Left lung (tissue), 10 donors: ENCODE measurements around the gene PDE6C. TPM values are rescaled to one million over a fixed set of nuclear protein-coding genes. Genes with fewer than 3 reads are reported as not detected.

ENCODE experiments used
- ATAC-seq: fragments of 200-7000 bp; cut with Tn5 transposase; one replicate; pipeline ENCODE4 v1.9.1; 2020; ENCODE audit warnings: moderate library complexity
- DNase-seq, 4 donors: peaks; one replicate each; pipeline ENCODE4 v3.0.0-alpha.2; 2013 to 2020
- H3K27ac ChIP-seq, 2 donors: fragments of 200-600 bp; sonication (generic) in 1 of 2; one replicate each; pipeline versions ENCODE4 v1.5.0 to v1.8.0; 2020 to 2021
- H3K27me3 ChIP-seq, 2 donors: fragments of 200-600 bp; sonication (generic) in 1 of 2; one replicate each; pipeline versions ENCODE4 v1.5.0 to v1.8.0; 2020 to 2021
- H3K36me3 ChIP-seq, 2 donors: fragments of 200-600 bp; sonication (generic) in 1 of 2; one replicate each; pipeline versions ENCODE4 v1.5.0 to v1.8.0; 2020 to 2021
- H3K4me1 ChIP-seq, 2 donors: fragments of 200-600 bp; one replicate each; pipeline ENCODE4 v1.8.0; 2021
- H3K4me3 ChIP-seq, 2 donors: fragments of 200-600 bp; sonication (generic) in 1 of 2; one replicate each; pipeline versions ENCODE4 v1.5.0 to v1.8.0; 2020 to 2021; ENCODE audit warnings: mild to moderate bottlenecking in 1 of 2
- H3K9me3 ChIP-seq, 2 donors: fragments of 200-600 bp; sonication (generic) in 1 of 2; one replicate each; pipeline versions ENCODE4 v1.5.0 to v1.8.0; 2020 to 2021
- intact Hi-C, 2 donors: fragments of 100-400 bp; cut with DNase I; formaldehyde crosslinking; loops; one replicate each; pipeline versions ENCODE4 v1.11.2 to v1.14.2; 2022
- polyA plus RNA-seq, 6 donors: library from polyadenylated mRNA; unstranded; fragments of 120-200 nt; gene quantifications; one replicate each; pipeline ENCODE4 v1.2.1, GENCODE V29; 2013; ENCODE audit not compliant: insufficient read length in 6 of 6
- total RNA-seq, 2 donors: library from RNA; stranded (reverse); fragmentation: NEBNext Ultra II Directional; extraction: Animal tissue kit (Norgen Biotek cat#: 25700); gene quantifications; one replicate each; pipeline ENCODE4 v1.2.1, GENCODE V29; 2021
- TF ChIP-seq, protein P1 (sequence below), 2 donors: fragments of 200-600 bp; sonication (generic) in 1 of 2; IDR thresholded peaks; one replicate each; pipeline versions ENCODE4 v1.5.0 to v1.8.0; 2021; ENCODE audit warnings: antibody characterized with exemption in 2 of 2
- donor health status: DM: no; HTN: yes; CAD: no.
- donor health status: DM: no; HTN: no; CAD: no.

PDE6C gene
- total and polyA plus RNA-seq, 8 donors, result 1.3 to 1.9 (median 1.6) TPM; not detected in 2

DNA sequence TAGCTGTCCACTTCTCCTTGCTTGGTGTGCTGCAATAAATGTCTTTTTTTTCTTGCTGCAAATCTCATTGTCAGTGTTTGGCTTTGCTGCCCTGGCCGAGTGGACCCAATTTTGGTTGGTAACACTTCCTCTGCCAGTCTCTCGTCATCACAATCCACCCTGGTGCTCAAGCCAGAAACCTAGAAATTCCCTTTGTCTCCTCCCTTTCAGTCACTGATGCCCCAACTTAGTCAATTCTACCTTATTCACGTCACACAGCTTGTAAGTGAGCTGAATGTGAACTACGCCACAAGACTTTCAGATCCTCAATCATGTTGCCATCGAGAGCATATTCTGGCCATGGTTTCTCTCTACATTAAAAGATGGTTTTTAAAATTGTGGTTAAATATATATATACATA is 103.0 kb downstream of the PDE6C start:
- Histone ChIP-seq H3K27ac (no peak overlapping the region), H3K4me3 (no peak overlapping the region), H3K27me3 (no peaks in the 10 kb centered on the region), H3K36me3 (no peaks in the 10 kb centered on the region), H3K4me1 (no peaks in the 10 kb centered on the region), H3K9me3 (no peaks in the 10 kb centered on the region)
- ATAC-seq (no peak), DNase-seq (no peak)
- TF ChIP-seq, protein P1, sequence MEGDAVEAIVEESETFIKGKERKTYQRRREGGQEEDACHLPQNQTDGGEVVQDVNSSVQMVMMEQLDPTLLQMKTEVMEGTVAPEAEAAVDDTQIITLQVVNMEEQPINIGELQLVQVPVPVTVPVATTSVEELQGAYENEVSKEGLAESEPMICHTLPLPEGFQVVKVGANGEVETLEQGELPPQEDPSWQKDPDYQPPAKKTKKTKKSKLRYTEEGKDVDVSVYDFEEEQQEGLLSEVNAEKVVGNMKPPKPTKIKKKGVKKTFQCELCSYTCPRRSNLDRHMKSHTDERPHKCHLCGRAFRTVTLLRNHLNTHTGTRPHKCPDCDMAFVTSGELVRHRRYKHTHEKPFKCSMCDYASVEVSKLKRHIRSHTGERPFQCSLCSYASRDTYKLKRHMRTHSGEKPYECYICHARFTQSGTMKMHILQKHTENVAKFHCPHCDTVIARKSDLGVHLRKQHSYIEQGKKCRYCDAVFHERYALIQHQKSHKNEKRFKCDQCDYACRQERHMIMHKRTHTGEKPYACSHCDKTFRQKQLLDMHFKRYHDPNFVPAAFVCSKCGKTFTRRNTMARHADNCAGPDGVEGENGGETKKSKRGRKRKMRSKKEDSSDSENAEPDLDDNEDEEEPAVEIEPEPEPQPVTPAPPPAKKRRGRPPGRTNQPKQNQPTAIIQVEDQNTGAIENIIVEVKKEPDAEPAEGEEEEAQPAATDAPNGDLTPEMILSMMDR (IDR thresholded peaks at IDR 0.05), result no peak
- intact Hi-C loops, result no loop called here

Other genes starting within 250 kb of the PDE6C start
- 100 to 1,000 TPM; 241 to 295 TPM for gene MYOF, start 130.2 kb upstream of the PDE6C start, total RNA-seq
- gene MYOF, start 130.2 kb upstream of the PDE6C start, polyA plus RNA-seq, result 10 to 100 TPM; 54.9 to 69.4 (median 61.5) TPM
- 1 to 10 TPM; 3.4 to 9.5 TPM for gene CEP55, start 115.9 kb upstream of the PDE6C start, total RNA-seq
- gene CEP55, start 115.9 kb upstream of the PDE6C start, polyA plus RNA-seq, result 10 to 100 TPM; 11.1 to 31.3 (median 15.0) TPM
- gene FFAR4, start 45.9 kb upstream of the PDE6C start, total RNA-seq, result 1 to 10 TPM; 2.1 to 4.0 TPM
- under 1 TPM; 0.07 to 0.24 (median 0.16) TPM for gene FFAR4, start 45.9 kb upstream of the PDE6C start, polyA plus RNA-seq
- gene RBP4, start 11.3 kb upstream of the PDE6C start, total RNA-seq, result 10 to 100 TPM; 13.8 to 18.4 TPM
- gene RBP4, start 11.3 kb upstream of the PDE6C start, polyA plus RNA-seq, result 1 to 10 TPM in 2 of 6 donors, under 1 TPM in 4; 0.34 to 2.6 (median 0.56) TPM
- 10 to 100 TPM; 13.6 to 15.9 TPM for gene FRA10AC1, start 90.1 kb downstream of the PDE6C start, total RNA-seq
- gene FRA10AC1, start 90.1 kb downstream of the PDE6C start, polyA plus RNA-seq, result 10 to 100 TPM; 45.4 to 61.6 (median 51.4) TPM
- gene LGI1, start 145.4 kb downstream of the PDE6C start, total RNA-seq, result not detected
- under 1 TPM; 0.07 to 0.13 (median 0.10) TPM for gene LGI1, start 145.4 kb downstream of the PDE6C start, polyA plus RNA-seq